Keratinocyte (primary cell): ENCODE data around the gene VCAN. TPM values are rescaled to one million over a fixed set of nuclear protein-coding genes. Genes with fewer than 3 reads are reported as not detected.

Source experiments
- DNase-seq: peaks from one replicate; pipeline ENCODE4 v3.0.0-alpha.2; 2011; ENCODE audit warnings: low read depth, missing footprints, low spot score
- FAIRE-seq: peaks from 2 replicates; lab custom pipeline; 2011; peaks lifted over from hg19 to GRCh38; lab: Jason Lieb, UNC
- H2AFZ ChIP-seq: 2 replicates; pipeline ENCODE4 v1.6.0; 2012; ENCODE audit warnings: low read length, control low read depth, inconsistent platforms; ENCODE audit not compliant: control insufficient read depth
- H3K27ac ChIP-seq: 2 replicates; pipeline ENCODE4 v1.5.1; 2011; ENCODE audit warnings: low read length; ENCODE audit not compliant: control insufficient read depth, insufficient read depth
- H3K27me3 ChIP-seq: 3 replicates; pipeline ENCODE4 v1.6.0; 2011; ENCODE audit warnings: low read length; ENCODE audit not compliant: control insufficient read depth, insufficient read depth; ENCODE audit errors: extremely low read depth
- H3K36me3 ChIP-seq, 2 experiments: 2 replicates in 1 of 2; 3 replicates in 1 of 2; pipeline ENCODE4 v1.5.1; 2011; ENCODE audit warnings: low read length in 2 of 2, mild to moderate bottlenecking in 1 of 2; ENCODE audit not compliant: control insufficient read depth in 2 of 2, insufficient read depth in 2 of 2; ENCODE audit errors: extremely low read depth in 1 of 2
- H3K4me1 ChIP-seq: 3 replicates; pipeline ENCODE4 v1.5.1; 2011; ENCODE audit warnings: low read length; ENCODE audit not compliant: control insufficient read depth, insufficient read depth; ENCODE audit errors: extremely low read depth
- H3K4me2 ChIP-seq: 3 replicates; pipeline ENCODE4 v1.6.0; 2011; ENCODE audit warnings: low read depth, low read length; ENCODE audit not compliant: control insufficient read depth, insufficient read depth; ENCODE audit errors: extremely low read depth
- H3K4me3 ChIP-seq, 3 experiments: fragments of 200-600 bp in 1 of 3; sonication (generic) in 1 of 3; 2 replicates in 2 of 3; 3 replicates in 1 of 3; pipeline ENCODE4 v1.5.1; 2011 to 2016; ENCODE audit warnings: low read length in 3 of 3, mild to moderate bottlenecking in 3 of 3, control low read depth in 2 of 3, inconsistent platforms in 1 of 3, low read depth in 1 of 3, mixed read lengths in 1 of 3, mixed run types in 1 of 3, moderate library complexity in 1 of 3; ENCODE audit not compliant: control insufficient read depth in 2 of 3, insufficient read depth in 2 of 3; ENCODE audit errors: extremely low read depth in 1 of 3
- H3K79me2 ChIP-seq: 2 replicates; pipeline ENCODE4 v1.6.0; 2012; ENCODE audit warnings: low read length; ENCODE audit not compliant: control insufficient read depth, insufficient read depth
- H3K9ac ChIP-seq: 3 replicates; pipeline ENCODE4 v1.6.0; 2011; ENCODE audit warnings: low read length; ENCODE audit not compliant: control insufficient read depth, insufficient read depth; ENCODE audit errors: extremely low read depth
- H3K9me1 ChIP-seq: 3 replicates; pipeline ENCODE4 v1.6.0; 2011; ENCODE audit warnings: low read length; ENCODE audit not compliant: control insufficient read depth, insufficient read depth; ENCODE audit errors: extremely low read depth
- H3K9me3 ChIP-seq: 2 replicates; pipeline ENCODE4 v1.5.1; 2012; ENCODE audit warnings: low read depth, low read length; ENCODE audit not compliant: control insufficient read depth
- H4K20me1 ChIP-seq: 3 replicates; pipeline ENCODE4 v1.6.0; 2011; ENCODE audit warnings: low read length; ENCODE audit not compliant: control insufficient read depth, insufficient read depth; ENCODE audit errors: extremely low read depth
- EZH2 ChIP-seq: IDR thresholded peaks from one replicate; pipeline ENCODE4 v1.6.1; 2012; ENCODE audit warnings: inconsistent platforms, mild to moderate bottlenecking, low read length, moderate library complexity
- dilution Hi-C: fragments of 300-500 bp; cut with MboI; formaldehyde crosslinking; loops from one replicate; pipeline ENCODE4 v1.7.0; 2020; ENCODE audit warnings: low sequenced_read_pairs; ENCODE audit not compliant: extremely low pct_ligation_motif_present
- polyA plus RNA-seq, 5 experiments: library from polyadenylated mRNA; depleted of rRNA in 3 of 5; stranded (reverse) in 3 of 5; stranded (forward) in 1 of 5; unstranded in 1 of 5; fragments of >200 nt; gene quantifications; 1 replicate in 1 of 5; 2 replicates in 3 of 5; 3 replicates in 1 of 5; pipeline versions ENCODE4 v1.2.1 to v1.2.3, GENCODE V29; 2011 to 2012; ENCODE audit warnings: missing spikeins in 2 of 5, low read depth in 1 of 5, low replicate concordance in 1 of 5
- TF ChIP-seq, protein P1 (sequence below), 3 experiments: IDR thresholded peaks in 1 of 3; conservative IDR thresholded peaks in 1 of 3; optimal IDR thresholded peaks in 1 of 3; 2 replicates in 2 of 3; 3 replicates in 1 of 3; pipeline versions ENCODE3 to v1.5.1; 2011; ENCODE audit warnings: low read length in 3 of 3, mild to moderate bottlenecking in 3 of 3, moderate library complexity in 2 of 3, control low read depth in 1 of 3, inconsistent platforms in 1 of 3; ENCODE audit not compliant: insufficient read depth in 2 of 3; ENCODE audit errors: extremely low read depth in 1 of 3

The VCAN gene
- polyA plus RNA-seq, 1 donor (not counting 4 experiments of a cell fraction or from before 2014, with no cell fraction given) = 1.9 TPM

DNA sequence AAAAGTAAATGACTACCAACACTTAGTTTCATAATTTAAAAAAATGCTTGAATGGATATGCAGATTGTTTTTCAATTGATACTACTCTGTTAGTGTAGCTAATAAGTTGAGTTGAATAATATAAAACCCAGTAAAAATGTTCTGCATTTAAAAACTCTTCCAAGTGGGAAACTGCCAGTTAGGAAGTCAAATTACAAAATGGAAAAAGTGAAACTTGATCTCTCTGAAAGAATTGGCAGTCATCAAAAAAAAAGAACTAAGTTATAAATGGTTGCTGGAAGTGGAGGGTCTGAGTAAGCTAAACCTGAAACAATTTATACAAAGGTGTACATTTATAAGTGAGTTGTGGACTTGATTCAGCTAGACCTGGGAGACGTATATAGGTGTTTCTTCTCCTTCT, 52.4 kb downstream of the VCAN start:
- no peaks in the 10 kb centered on the region for H4K20me1 ChIP-seq

GRCh38 chr5:83524345-83524744, 52.8 kb downstream of the VCAN start:
- Histone ChIP-seq H3K9ac (no peak overlapping the region), H3K79me2 (no peaks in the 10 kb centered on the region), H4K20me1 (no peaks in the 10 kb centered on the region), H3K4me1 (no peaks in the 10 kb centered on the region), H3K9me3 (no peaks in the 10 kb centered on the region), H3K27ac (no peak overlapping the region), H3K36me3 (no peaks in the 10 kb centered on the region), H2AFZ (no peak overlapping the region), H3K4me2 (no peak overlapping the region), H3K27me3 (no peaks in the 10 kb centered on the region), H3K9me1 (no peaks in the 10 kb centered on the region), H3K4me3 (no peak overlapping the region)
- TF ChIP-seq, protein P1, sequence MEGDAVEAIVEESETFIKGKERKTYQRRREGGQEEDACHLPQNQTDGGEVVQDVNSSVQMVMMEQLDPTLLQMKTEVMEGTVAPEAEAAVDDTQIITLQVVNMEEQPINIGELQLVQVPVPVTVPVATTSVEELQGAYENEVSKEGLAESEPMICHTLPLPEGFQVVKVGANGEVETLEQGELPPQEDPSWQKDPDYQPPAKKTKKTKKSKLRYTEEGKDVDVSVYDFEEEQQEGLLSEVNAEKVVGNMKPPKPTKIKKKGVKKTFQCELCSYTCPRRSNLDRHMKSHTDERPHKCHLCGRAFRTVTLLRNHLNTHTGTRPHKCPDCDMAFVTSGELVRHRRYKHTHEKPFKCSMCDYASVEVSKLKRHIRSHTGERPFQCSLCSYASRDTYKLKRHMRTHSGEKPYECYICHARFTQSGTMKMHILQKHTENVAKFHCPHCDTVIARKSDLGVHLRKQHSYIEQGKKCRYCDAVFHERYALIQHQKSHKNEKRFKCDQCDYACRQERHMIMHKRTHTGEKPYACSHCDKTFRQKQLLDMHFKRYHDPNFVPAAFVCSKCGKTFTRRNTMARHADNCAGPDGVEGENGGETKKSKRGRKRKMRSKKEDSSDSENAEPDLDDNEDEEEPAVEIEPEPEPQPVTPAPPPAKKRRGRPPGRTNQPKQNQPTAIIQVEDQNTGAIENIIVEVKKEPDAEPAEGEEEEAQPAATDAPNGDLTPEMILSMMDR (optimal IDR thresholded peaks at IDR 0.05 in 1 of 3, IDR thresholded peaks at IDR 0.05 in 1 of 3, conservative IDR thresholded peaks at IDR 0.05 in 1 of 3; ENCODE audit: extremely low read depth in 1 of 3, insufficient read depth in 2 of 3, low read length in 3 of 3) = no peak
- no peak for TF ChIP-seq EZH2
- DNase-seq (no peak), FAIRE-seq (no peak)
- dilution Hi-C loops = no loop called here

More for the DNA sequence above, 52.4 kb downstream of the VCAN start:
- DNase-seq = no peak
- no peaks in the 10 kb centered on the region for H3K4me1 ChIP-seq
- TF ChIP-seq EZH2 = no peak
- TF ChIP-seq, protein P1 (optimal IDR thresholded peaks at IDR 0.05 in 1 of 3, IDR thresholded peaks at IDR 0.05 in 1 of 3, conservative IDR thresholded peaks at IDR 0.05 in 1 of 3; ENCODE audit: extremely low read depth in 1 of 3, insufficient read depth in 2 of 3, low read length in 3 of 3) = no peak
- FAIRE-seq = no peak
- H2AFZ ChIP-seq = no peak overlapping the region
- no peaks in the 10 kb centered on the region for H3K9me3 ChIP-seq
- no peaks in the 10 kb centered on the region for H3K9me1 ChIP-seq
- no peaks in the 10 kb centered on the region for H3K27me3 ChIP-seq
- H3K4me3 ChIP-seq = no peak overlapping the region
- H3K27ac ChIP-seq = no peak overlapping the region
- H3K79me2 ChIP-seq = no peaks in the 10 kb centered on the region
- no peak overlapping the region for H3K4me2 ChIP-seq
- H3K9ac ChIP-seq = no peak overlapping the region
- H3K36me3 ChIP-seq = no peaks in the 10 kb centered on the region
- dilution Hi-C loops = no loop called here
